GM10248 (cell line): ENCODE data around the gene USB1.
A peak's percentile ranks its signal among the peaks of the same experiment; 100 is the strongest.
"Not testable (repeated sequence)": the region's sequence is repeated elsewhere in the genome, so short reads cannot be mapped to it uniquely, and the experiment has no call there.

Experiments used
- CTCF ChIA-PET: fragments of 300-600 bp; sonication (Branson Sonifier 250); formaldehyde crosslinking; extraction: SDS; loops from one replicate; lab custom pipeline; 2021; ENCODE audit warnings: antibody characterized with exemption; lab: Yijun Ruan, JAX
- POLR2A ChIA-PET: fragments of 350-650 bp; sonication (Branson Sonifier 250); formaldehyde crosslinking; extraction: SDS; loops from one replicate; lab custom pipeline; 2020; ENCODE audit warnings: antibody characterized with exemption; lab: Yijun Ruan, JAX
- DNase-seq: peaks from one replicate; pipeline ENCODE4 v3.0.0; 2012; ENCODE audit errors: extremely low spot score
- CTCF ChIP-seq: IDR thresholded peaks from 2 replicates; pipeline ENCODE4 v1.5.1; 2012; ENCODE audit warnings: mild to moderate bottlenecking, low read depth; ENCODE audit errors: extremely low read depth, missing control alignments, control extremely low read depth

Gene USB1

GRCh38 chr16:57999366-57999970 is 1.7 kb upstream of the USB1 start:
- DNase-seq = no peak
- CTCF ChIA-PET = interaction anchor here (0.7 to 3.6 kb wide), 10 partner anchors 10 to 390 kb away, joined by 3 to 18 read pairs (median 3); partner anchors contain the start of gene KATNB1
- no peak for TF ChIP-seq CTCF
- POLR2A ChIA-PET = no interaction called here

GRCh38 chr16:57999971-58000705 is 1.1 kb upstream of the USB1 start, which contains the start of gene ZNF319:
Gene ZNF319 (minus strand): TSS chr16:58000672. CDS start chr16:57998265, 2,407 bp downstream.
- peak; percentile 60 for DNase-seq
- CTCF ChIA-PET = interaction anchor here (0.7 to 3.6 kb wide), 14 partner anchors 10 to 391 kb away, joined by 3 to 18 read pairs (median 3); partner anchors contain the start of gene KATNB1
- TF ChIP-seq CTCF = no peak
- POLR2A ChIA-PET = interaction anchor here (1.3 kb wide), 1 partner anchor 129 kb away, joined by 3 read pairs; the partner anchor contains the start of gene CFAP20

GRCh38 chr16:58001781-58002415 is 691 bp downstream of the USB1 start:
- no peak for TF ChIP-seq CTCF
- ChIA-PET CTCF (interaction anchor here (1.0 to 3.6 kb wide), 9 partner anchors 9 to 245 kb away, joined by 3 to 18 read pairs (median 3); no protein-coding TSS in a partner anchor), POLR2A (interaction anchor here (0.6 kb wide), 1 partner anchor 701 kb away, joined by 3 read pairs; no protein-coding TSS in a partner anchor)
- no peak for DNase-seq

- ChIA-PET POLR2A (no interaction called here), CTCF (interaction anchor here (1.0 to 3.6 kb wide), 4 partner anchors 8 to 245 kb away, joined by 3 to 18 read pairs (median 10); no protein-coding TSS in a partner anchor)
- no peak for TF ChIP-seq CTCF
- DNase-seq = no peak
Observed at GRCh38 chr16:58002416-58002800, 1.2 kb downstream of the USB1 start.

- no peak for DNase-seq
- ChIA-PET POLR2A (no interaction called here), CTCF (interaction anchor here (2.4 kb wide), 1 partner anchor 103 kb away, joined by 14 read pairs; no protein-coding TSS in a partner anchor)
- no peak for TF ChIP-seq CTCF
Observed at GRCh38 chr16:58002936-58003335, 1.7 kb downstream of the USB1 start.

GRCh38 chr16:58004736-58005135 is 3.5 kb downstream of the USB1 start:
- POLR2A ChIA-PET, DNase-seq: not testable (repeated sequence)
- CTCF ChIA-PET = interaction anchor here (0.5 to 3.0 kb wide), 9 partner anchors 13 to 356 kb away, joined by 3 to 10 read pairs (median 3); no protein-coding TSS in a partner anchor
